HEK293T (cell line): ENCODE results near the gene HTR1D.

Source experiments
- FOXA1 ChIP-seq: fragments of 450-650 bp; IDR thresholded peaks from 2 replicates; pipeline ENCODE4 v1.6.1; 2016; ENCODE audit warnings: mild to moderate bottlenecking
- FOXM1 ChIP-seq: fragments of 450-650 bp; IDR thresholded peaks from 2 replicates; pipeline ENCODE4 v1.6.1; 2017; ENCODE audit warnings: mild to moderate bottlenecking, borderline replicate concordance
- ZNF384 ChIP-seq: fragments of 450-650 bp; IDR thresholded peaks from 2 replicates; pipeline ENCODE4 v1.6.1; 2016

- TF ChIP-seq FOXM1 (no peak), ZNF384 (no peak), FOXA1 (no peak)
These were observed 5.0 kb upstream of the HTR1D start for GRCh38 chr1:23222331-23222730.
